IPS-18a (cell line): ENCODE measurements around the gene IL6.

Experiments
- H3K27ac ChIP-seq: one replicate; pipeline ENCODE4 v1.5.1; 2013; ENCODE audit warnings: low read length
- H3K27me3 ChIP-seq: one replicate; pipeline ENCODE4 v1.6.1; 2013; ENCODE audit warnings: mild to moderate bottlenecking, low read length; ENCODE audit not compliant: control insufficient read depth, insufficient read depth
- H3K36me3 ChIP-seq: one replicate; pipeline ENCODE4 v1.6.1; 2013; ENCODE audit warnings: low read depth, low read length; ENCODE audit not compliant: control insufficient read depth
- H3K4me1 ChIP-seq: one replicate; pipeline ENCODE4 v1.6.1; 2013; ENCODE audit warnings: low read depth, low read length; ENCODE audit not compliant: control insufficient read depth
- H3K4me3 ChIP-seq: one replicate; pipeline ENCODE4 v1.5.1; 2013; ENCODE audit warnings: low read length
- H3K9ac ChIP-seq: one replicate; pipeline ENCODE4 v1.6.1; 2013; ENCODE audit warnings: mild to moderate bottlenecking, low read length, moderate library complexity
- H3K9me3 ChIP-seq: one replicate; pipeline ENCODE4 v1.6.1; 2013; ENCODE audit warnings: low read depth, low read length; ENCODE audit not compliant: control insufficient read depth

Gene IL6

DNA sequence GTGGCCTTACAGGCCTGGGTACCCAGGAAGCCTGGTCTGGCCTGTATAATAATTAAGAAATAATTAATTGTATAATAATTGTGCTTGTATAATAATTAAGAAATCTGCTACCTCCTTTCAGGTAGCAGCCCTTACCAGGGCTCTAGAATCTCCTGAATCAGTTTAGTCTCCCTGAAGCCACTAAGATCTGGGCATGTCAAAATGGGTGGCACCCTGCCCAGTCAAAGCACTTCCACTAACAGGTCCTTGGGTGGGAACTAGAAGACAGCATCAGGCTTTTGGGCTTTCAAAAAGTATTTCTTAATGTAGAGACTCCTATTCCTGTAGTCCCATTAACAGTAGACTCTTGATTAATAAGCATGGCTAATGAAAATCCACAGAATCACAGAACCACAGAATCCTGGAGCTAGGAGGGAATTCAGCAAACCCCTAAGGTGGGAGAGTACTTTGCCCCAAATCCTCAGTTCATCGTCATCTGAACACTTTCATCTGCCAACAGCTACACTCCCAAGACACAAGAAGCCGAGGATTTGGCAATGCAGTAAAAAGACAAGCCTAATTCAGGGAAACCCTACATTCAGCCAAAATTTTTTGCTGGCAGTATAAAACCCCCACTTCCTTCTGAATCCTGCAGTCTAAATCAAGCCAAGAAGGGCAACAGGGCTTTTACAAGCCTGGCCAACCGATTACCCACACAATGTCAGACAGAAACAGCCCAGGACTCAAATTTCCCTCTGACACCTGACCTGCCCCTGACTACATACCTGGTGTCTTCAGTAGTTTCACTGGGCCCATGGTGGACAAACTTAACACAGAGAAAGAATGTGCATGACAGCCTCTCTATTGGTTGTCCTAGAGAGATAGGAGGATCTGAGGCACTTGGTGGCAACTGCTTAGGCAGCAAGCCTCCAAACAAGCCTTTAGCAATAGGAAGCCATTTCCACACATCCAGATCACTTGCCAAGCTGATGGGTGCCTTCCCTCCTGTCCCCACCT, 5.9 kb upstream of the IL6 start:
- Histone ChIP-seq H3K9ac (no peak overlapping the region), H3K27ac (no peak overlapping the region), H3K36me3 (no peaks in the 10 kb centered on the region), H3K27me3 (peaks cover 4% of the 10 kb centered on the region), H3K4me3 (no peak overlapping the region), H3K9me3 (no peaks in the 10 kb centered on the region), H3K4me1 (peaks cover 9% of the 10 kb centered on the region)

- Histone ChIP-seq H3K9me3 (no peaks in the 10 kb centered on the region), H3K27ac (no peak overlapping the region)
Observed at GRCh38 chr7:22722536-22723180, 4.3 kb upstream of the IL6 start.

DNA sequence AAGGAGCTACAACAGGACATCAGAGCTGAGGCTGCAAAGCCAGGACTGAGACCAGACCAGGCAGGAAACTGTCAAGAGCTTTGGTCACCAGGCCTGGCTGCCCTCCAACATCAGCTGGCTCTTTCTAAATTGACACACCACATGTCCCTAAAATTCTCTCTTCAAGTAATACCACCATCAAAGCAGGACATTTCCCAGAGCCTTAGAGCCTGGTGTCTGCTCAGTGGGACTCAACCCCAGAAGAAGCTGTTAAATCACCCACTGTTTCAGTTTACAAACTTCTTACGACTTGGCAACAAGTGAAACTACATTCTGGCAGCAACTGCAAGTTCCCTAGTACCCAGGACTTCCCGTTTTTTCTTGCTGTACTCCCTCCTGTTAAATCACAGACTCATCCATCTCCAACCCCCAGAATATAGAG, 3.8 kb upstream of the IL6 start:
- H3K27me3 ChIP-seq = peaks cover 5% of the 10 kb centered on the region
- peaks cover 20% of the 10 kb centered on the region for H3K4me1 ChIP-seq
- no peak overlapping the region for H3K9ac ChIP-seq
- no peaks in the 10 kb centered on the region for H3K36me3 ChIP-seq
- no peaks in the 10 kb centered on the region for H3K9me3 ChIP-seq
- H3K4me3 ChIP-seq = no peak overlapping the region
- H3K27ac ChIP-seq = no peak overlapping the region

More at GRCh38 chr7:22722536-22723180, 4.3 kb upstream of the IL6 start:
- no peaks in the 10 kb centered on the region for H3K36me3 ChIP-seq
- no peak overlapping the region for H3K9ac ChIP-seq
- H3K27me3 ChIP-seq = peaks cover 5% of the 10 kb centered on the region
- no peak overlapping the region for H3K4me3 ChIP-seq
- H3K4me1 ChIP-seq = peaks cover 16% of the 10 kb centered on the region

GRCh38 chr7:22723637-22724036, 3.4 kb upstream of the IL6 start:
- H3K9ac ChIP-seq = no peak overlapping the region
- H3K27ac ChIP-seq = no peak overlapping the region
- H3K27me3 ChIP-seq = peaks cover 5% of the 10 kb centered on the region
- H3K36me3 ChIP-seq = no peaks in the 10 kb centered on the region
- H3K4me1 ChIP-seq = peaks cover 21% of the 10 kb centered on the region
- no peak overlapping the region for H3K4me3 ChIP-seq
- no peaks in the 10 kb centered on the region for H3K9me3 ChIP-seq

DNA sequence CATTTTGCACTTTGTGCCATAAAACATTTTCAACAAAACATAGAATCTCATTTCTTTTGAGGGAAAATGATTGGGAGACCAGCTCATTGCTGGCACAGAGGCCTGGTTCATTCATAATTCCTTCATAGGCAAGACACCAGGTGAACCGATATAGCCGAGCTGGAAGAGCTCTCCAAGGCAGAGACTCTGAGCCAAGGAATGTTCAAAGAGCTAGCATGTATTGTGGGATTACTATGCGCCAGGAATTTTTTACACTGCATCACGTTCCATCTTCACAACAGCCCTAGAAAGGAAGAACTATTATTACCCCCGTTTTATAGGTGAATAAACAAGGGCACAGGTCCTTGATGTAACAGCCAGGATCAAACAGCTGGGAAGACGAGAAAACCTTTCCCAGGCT, 2.1 kb upstream of the IL6 start:
- peaks cover 16% of the 10 kb centered on the region for H3K4me1 ChIP-seq
- H3K36me3 ChIP-seq = no peaks in the 10 kb centered on the region
- no peak overlapping the region for H3K9ac ChIP-seq
- H3K9me3 ChIP-seq = no peaks in the 10 kb centered on the region
- H3K4me3 ChIP-seq = no peak overlapping the region
- no peak overlapping the region for H3K27ac ChIP-seq
- H3K27me3 ChIP-seq = peaks cover 5% of the 10 kb centered on the region

DNA sequence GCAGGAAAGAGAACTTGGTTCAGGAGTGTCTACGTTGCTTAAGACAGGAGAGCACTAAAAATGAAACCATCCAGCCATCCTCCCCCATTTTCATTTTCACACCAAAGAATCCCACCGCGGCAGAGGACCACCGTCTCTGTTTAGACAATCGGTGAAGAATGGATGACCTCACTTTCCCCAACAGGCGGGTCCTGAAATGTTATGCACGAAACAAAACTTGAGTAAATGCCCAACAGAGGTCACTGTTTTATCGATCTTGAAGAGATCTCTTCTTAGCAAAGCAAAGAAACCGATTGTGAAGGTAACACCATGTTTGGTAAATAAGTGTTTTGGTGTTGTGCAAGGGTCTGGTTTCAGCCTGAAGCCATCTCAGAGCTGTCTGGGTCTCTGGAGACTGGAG, 1.4 kb upstream of the IL6 start:
- Histone ChIP-seq H3K9ac (no peak overlapping the region), H3K27me3 (peaks cover 5% of the 10 kb centered on the region), H3K9me3 (no peaks in the 10 kb centered on the region), H3K4me3 (no peak overlapping the region), H3K36me3 (no peaks in the 10 kb centered on the region), H3K27ac (no peak overlapping the region), H3K4me1 (peaks cover 16% of the 10 kb centered on the region)

- no peak overlapping the region for H3K9ac ChIP-seq
- no peaks in the 10 kb centered on the region for H3K36me3 ChIP-seq
- no peak overlapping the region for H3K4me3 ChIP-seq
- no peaks in the 10 kb centered on the region for H3K9me3 ChIP-seq
- peaks cover 5% of the 10 kb centered on the region for H3K27me3 ChIP-seq
- no peak overlapping the region for H3K27ac ChIP-seq
- H3K4me1 ChIP-seq = peaks cover 16% of the 10 kb centered on the region
Observed at GRCh38 chr7:22726345-22726906, 574 bp upstream of the IL6 start.

- H3K4me3 ChIP-seq = no peak overlapping the region
- peaks cover 16% of the 10 kb centered on the region for H3K4me1 ChIP-seq
- no peaks in the 10 kb centered on the region for H3K36me3 ChIP-seq
- H3K27ac ChIP-seq = no peak overlapping the region
- H3K9me3 ChIP-seq = no peaks in the 10 kb centered on the region
- no peak overlapping the region for H3K9ac ChIP-seq
- H3K27me3 ChIP-seq = peaks cover 5% of the 10 kb centered on the region
Observed at GRCh38 chr7:22727714-22728035, 675 bp downstream of the IL6 start.

DNA sequence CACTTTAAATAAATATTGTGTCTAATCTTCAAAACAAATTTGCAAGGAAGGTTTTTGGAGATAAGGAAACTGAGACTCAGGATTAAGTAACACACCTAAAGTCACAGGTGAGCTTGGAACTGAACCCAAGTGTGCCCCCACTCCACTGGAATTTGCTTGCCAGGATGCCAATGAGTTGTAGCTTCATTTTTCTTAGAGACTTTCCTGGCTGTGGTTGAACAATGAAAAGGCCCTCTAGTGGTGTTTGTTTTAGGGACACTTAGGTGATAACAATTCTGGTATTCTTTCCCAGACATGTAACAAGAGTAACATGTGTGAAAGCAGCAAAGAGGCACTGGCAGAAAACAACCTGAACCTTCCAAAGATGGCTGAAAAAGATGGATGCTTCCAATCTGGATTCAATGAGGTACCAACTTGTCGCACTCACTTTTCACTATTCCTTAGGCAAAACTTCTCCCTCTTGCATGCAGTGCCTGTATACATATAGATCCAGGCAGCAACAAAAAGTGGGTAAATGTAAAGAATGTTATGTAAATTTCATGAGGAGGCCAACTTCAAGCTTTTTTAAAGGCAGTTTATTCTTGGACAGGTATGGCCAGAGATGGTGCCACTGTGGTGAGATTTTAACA, 1.5 kb downstream of the IL6 start:
- no peak overlapping the region for H3K27ac ChIP-seq
- no peaks in the 10 kb centered on the region for H3K9me3 ChIP-seq
- no peak overlapping the region for H3K4me3 ChIP-seq
- H3K4me1 ChIP-seq = peaks cover 16% of the 10 kb centered on the region
- no peak overlapping the region for H3K9ac ChIP-seq
- peaks cover 5% of the 10 kb centered on the region for H3K27me3 ChIP-seq
- H3K36me3 ChIP-seq = no peaks in the 10 kb centered on the region

GRCh38 chr7:22729180-22729825, 2.3 kb downstream of the IL6 start:
- Histone ChIP-seq H3K9ac (no peak overlapping the region), H3K4me1 (peaks cover 16% of the 10 kb centered on the region), H3K4me3 (no peak overlapping the region), H3K27me3 (peaks cover 5% of the 10 kb centered on the region), H3K9me3 (no peaks in the 10 kb centered on the region), H3K27ac (no peak overlapping the region), H3K36me3 (no peaks in the 10 kb centered on the region)
